ENCODE data around the gene SMG6.

GRCh38 chr17:2057175-2057759, 246.3 kb downstream of the SMG6 start:
- TF ChIP-seq CTCF (IDR thresholded peaks at IDR 0.05; ENCODE audit: low read depth, low read length) = no peak
- TF ChIP-seq MAX (IDR thresholded peaks at IDR 0.05; ENCODE audit: low read depth, low read length) = no peak
- no peak for TF ChIP-seq POLR2A (IDR thresholded peaks at IDR 0.05; ENCODE audit: extremely low read depth, insufficient read length)
